Ecto neural progenitor cell (in vitro differentiated cells): ENCODE measurements around the gene COBL.
"Not testable (repeated sequence)": the region's sequence is repeated elsewhere in the genome, so short reads cannot be mapped to it uniquely, and the experiment has no call there.

ENCODE experiments used
- DNase-seq: peaks from one replicate; pipeline ENCODE4 v3.0.0-alpha.2; 2018; ENCODE audit warnings: low spot score

The COBL gene

GRCh38 chr7:51234139-51234538 is 82.5 kb downstream of the COBL start:
- no peak for DNase-seq

GRCh38 chr7:51233374-51233773 is 83.2 kb downstream of the COBL start:
- no peak for DNase-seq

- no peak for DNase-seq
These were observed 85.9 kb downstream of the COBL start for GRCh38 chr7:51230723-51231122.

DNA sequence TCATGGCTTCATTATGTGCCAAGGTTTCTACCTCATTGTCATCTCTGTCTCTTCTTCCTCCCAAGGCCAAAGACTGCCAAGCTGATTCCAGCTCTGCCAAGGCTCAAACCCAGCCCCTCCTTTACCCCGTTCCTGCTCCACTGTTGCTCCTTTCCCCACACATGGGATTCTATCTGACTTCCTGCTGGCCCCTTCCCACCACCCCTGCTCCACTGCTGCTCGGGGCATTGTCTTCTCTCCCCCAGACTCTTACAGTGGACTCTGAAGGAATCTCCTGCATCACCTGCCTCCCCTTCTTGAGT is 86.3 kb downstream of the COBL start:
- no peak for DNase-seq

DNA sequence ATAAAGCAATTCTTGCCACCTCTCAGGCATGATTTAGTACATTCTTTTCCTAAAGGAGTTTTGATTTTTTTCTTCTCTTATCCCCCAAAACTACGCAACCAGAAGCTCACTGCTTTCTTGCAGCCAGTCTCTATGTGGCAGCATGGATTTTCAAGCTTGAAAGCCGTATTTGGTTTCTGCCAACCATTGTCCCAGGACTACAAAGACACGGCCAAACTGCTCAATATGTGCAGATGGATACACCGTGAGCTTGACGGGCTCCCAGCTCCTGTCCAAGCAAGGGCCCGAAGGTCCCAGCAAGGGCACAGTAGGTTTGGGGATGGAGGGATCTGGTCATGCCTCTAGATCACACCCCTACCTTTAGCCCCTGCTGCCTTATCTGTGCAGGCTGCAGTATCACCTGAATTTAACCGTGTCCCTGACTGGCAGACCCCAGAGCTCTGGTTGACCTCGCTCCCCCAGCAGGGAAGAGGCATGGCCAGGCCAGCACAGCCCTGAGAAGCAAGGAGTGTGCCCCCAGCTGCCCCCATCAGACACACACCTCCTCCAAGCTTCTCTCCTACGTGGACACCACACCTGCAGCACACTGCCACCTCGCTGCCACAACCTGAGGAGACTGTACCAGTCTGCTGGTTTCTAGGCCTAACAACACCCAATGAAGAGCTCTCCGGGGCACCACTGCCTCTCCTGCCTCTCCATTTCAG is 86.8 kb downstream of the COBL start:
- DNase-seq, result no peak

GRCh38 chr7:51229106-51229537 is 87.5 kb downstream of the COBL start:
- DNase-seq, result no peak

GRCh38 chr7:51228386-51228958 is 88.1 kb downstream of the COBL start:
- no peak for DNase-seq

GRCh38 chr7:51227861-51228260 is 88.7 kb downstream of the COBL start:
- no peak for DNase-seq

- no peak for DNase-seq
These were observed 89.6 kb downstream of the COBL start for GRCh38 chr7:51226916-51227535.

DNA sequence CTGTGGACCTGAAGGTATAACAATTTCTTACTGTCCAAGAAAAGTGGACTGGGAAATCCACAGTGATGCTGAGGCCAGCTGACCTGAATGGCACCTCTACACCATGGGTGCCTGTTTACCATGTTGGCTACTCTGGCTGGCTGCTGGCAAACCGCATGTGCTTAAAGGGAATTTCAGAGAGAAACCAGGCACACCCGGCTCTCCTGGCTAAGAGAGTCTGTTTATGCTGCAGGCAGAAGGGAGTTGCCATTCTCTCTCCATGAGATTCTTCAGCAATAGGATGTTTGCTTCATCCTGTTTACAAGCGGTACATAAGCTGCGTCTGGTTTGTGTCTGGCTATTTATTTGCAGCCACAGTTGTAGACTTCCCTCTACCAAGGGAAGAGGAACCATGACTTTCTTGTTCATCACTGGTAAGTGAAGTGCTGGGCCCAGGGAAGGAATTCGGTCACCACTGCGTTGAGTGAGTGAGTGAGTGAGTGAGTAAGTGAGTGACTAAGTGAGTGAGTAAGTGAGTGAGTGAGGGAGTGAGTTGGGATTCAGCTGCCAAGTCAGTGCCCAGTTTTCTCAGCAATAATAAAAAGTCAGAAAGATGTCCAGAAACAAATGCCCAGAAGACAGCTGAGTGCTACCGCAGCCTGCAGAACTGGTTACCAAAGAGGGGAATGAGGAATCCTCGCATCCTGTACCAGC is 90.4 kb downstream of the COBL start:
- no peak for DNase-seq

DNA sequence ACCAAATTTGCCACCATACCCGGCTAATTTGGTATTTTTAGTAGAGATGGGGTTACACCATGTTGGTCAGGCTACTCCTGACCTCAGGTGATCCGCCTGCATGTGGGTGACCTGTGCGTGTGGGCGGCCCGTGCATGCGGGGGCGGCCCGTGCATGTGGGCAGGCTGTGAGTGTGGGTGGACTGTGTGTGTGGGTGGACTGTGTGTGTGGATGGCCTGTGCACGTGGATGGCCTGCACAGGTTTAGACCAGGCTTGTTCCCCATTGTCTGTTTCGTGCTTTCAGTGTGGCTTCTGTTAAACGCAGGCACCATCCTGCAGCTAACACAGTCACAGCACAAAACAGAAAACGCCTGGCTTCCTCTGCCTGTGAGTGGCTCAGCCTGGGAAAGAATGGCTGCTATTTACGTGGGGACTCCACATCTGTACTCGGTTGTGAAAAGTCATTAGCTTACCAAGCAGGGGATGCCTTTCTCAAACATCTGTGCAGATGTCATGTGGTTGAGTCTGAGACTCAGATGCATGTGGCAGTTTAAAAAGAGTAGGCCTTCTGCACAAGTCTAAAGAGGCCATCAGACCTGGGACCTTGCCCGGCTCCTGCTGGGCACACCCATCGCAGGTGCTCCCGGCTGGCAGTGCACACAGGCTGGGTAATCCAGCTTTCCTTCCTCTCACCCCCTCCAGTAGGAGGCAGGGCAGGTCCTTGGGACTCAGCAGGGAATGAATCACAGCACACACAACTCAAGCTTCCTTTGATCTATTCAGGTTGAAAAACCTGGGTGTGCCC is 91.6 kb downstream of the COBL start:
- no peak for DNase-seq

DNA sequence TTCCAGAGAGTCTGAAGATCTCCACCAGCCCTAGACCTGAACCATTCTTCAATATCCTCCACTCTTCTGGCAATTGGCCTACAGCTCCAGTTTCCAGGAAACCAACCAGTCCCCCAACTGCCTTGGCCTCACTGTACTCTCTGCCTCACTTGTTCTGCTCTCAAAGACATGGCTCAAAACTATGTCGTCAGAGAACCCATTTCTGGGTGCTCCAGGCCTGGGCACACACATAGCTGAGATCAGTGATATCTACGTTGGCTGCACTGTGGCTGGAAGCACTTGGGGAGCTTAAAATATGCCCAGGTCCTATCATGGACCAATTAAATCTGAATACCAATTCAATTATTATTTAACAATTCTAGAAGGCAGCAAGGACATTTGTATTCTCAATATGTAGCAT is 93.1 kb downstream of the COBL start:
- no peak for DNase-seq

GRCh38 chr7:51222916-51223315 is 93.7 kb downstream of the COBL start:
- no peak for DNase-seq

- DNase-seq, result no peak
These were observed 96.4 kb downstream of the COBL start for GRCh38 chr7:51220226-51220625.

DNA sequence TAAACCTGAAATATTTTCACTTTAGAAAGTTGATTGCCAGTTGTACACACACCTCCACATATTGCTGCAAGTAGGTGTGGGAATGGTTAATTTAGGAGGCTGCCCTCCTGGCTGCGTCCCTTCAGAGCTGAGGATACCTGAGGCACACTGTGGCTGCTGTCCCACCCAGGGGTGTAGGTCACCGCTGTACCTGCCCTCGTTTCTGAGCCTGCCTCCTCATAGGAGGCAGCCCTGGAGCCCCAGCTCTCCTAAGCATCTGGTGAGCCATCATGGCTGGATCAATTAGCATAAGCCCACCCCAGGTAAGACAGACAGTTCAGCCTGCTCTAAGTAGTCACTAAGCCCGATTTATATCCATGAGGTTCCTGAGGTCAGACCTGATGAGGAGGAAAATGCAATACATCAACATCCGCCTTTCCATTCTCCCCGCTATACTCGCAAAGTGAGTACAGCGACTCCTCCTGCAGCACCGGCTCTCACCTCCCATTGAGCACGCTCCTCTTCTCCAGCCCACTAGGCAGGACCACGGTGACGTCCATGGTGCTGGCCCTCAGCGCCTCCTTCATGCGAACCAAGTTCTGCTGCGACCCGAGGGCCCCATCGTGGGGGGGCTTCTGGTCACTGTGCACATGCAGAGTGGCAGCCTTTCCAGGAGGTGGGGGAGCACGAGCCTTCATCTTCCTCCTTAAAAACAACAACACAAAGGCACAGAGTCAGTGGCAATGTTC is 97.2 kb downstream of the COBL start:
- DNase-seq, result no peak

DNA sequence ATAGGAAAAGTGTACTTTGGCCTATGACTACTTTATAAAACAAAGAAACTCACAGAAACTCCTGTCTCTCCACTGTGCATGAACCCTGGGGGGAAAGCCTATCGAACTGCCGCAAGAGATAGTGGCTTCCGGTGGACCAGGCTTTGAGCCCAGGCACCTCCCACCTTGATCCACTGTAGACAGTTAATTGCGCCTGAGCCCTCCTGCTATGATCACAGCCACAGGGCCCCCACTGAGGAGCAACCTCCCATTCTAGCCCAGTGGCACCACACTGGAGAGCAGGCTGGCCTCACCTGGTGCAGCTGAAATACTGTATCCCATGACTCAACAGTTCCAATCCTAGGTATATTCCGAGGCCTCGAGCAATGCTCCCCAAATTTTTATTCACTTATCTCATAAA is 98.8 kb downstream of the COBL start:
- no peak for DNase-seq

DNA sequence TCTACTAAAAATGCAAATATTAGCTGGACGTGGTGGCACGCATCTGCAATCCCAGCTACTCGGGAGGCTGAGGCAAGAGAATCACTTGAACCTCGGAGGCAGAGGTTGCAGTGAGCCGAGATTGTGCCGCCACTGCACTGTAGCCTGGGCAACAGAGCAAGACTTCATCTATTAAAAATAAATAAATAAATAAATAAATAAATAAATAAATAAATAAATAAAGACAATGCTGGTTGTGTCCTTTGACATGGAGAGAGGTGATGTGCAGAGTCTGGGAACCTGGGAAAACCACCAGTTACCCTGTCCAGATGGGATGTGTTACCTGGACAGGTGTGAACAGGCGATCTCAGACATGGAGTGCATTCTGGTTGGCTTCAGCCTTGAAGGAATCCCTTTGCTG is 102.5 kb downstream of the COBL start:
- DNase-seq, result no peak

DNA sequence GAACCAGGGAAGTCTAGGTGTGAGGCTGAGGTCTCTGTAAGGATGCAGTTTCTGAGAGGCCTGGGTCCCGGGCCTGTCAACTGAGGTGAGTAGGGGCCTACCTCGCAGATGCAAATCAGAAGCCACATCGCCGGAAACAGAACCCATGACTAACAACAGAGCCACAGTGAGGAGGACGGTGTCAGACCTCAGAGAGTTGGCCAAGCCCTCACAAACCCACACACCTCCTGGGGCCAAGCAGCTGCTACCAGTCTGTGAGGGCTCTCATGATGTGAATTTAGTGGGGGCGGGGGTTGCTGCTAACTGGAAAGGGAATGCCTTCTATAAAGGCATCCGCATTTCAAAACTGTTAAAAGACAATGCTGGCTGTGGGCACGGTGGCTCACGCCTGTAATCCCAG is 103.0 kb downstream of the COBL start:
- no peak for DNase-seq

DNA sequence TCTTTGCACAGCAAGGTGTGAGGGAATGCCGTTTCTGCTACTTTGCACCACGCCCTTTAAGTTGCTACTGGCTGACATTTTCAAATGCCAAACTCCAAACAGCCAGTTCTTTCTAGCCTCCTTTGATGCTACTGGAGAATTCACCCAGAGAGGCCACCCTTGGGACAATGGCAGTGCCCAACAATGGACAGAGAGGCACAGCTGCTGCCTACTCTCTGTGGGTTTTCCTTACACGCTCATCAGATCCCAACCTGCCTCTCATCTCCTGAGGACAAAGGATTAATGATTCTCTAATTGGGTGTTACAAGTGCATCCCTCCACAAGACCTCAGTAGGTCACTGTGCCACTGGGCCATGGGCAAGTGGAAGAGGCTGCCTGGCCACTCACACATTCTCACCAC is 105.8 kb downstream of the COBL start:
- DNase-seq, result no peak

DNA sequence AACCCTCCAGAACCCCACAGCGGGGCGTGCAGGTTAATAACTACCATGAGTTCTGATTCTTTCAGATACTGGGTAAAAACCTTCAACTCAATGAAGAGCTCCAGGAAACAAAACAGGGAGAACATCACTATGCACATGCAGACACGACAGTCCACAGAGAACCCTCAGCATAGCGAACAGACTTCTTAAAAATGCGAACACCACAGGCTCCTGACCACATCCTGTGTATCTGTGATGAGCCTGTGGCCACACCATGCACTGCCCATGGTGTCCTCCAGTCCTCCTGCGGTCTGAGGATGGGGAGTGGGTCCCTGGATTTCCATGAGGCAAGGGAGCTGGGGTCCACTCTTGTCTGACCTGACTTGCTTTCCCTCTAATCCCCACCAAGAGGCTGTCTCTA is 107.2 kb downstream of the COBL start:
- no peak for DNase-seq

- DNase-seq, result not testable (repeated sequence)
These were observed 108.5 kb downstream of the COBL start for GRCh38 chr7:51208125-51208524.

DNA sequence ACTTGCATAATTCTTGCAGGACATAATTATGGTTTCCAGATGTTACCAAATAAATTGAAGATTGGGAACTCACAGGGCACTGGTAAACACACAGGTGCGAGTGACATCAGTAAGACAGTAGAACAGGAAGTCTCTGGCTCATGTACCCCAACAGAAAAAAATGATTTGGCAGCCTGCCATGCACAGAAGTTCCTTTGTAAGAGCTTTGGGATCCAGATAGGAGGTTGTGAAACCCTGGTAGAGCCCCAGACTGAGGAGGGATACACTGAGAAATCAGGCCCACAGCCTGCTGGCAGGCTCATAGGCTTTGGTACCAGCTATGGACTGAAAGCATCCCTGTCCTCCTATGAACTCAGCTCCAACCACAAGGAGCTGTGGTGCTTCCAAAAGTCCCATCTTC is 118.0 kb downstream of the COBL start:
- no peak for DNase-seq
